A172 (cell line): ENCODE results near the gene NAPSA. TPM values are rescaled to one million over a fixed set of nuclear protein-coding genes. Genes with fewer than 3 reads are reported as not detected.
"Not testable (repeated sequence)": the region's sequence is repeated elsewhere in the genome, so short reads cannot be mapped to it uniquely, and the experiment has no call there.

ENCODE experiments used
- DNase-seq: peaks from one replicate; pipeline ENCODE4 v3.0.0-alpha.2; 2015; ENCODE audit warnings: low spot score
- total RNA-seq: library from RNA; depleted of rRNA; stranded (reverse); fragments of >200 nt; shearing (Covaris generic); gene quantifications from 2 replicates; pipeline ENCODE4 v1.2.3, GENCODE V29; 2014

Gene NAPSA
- total RNA-seq, 1 experiment from 2014 or later, result 0.16 TPM

GRCh38 chr19:50331221-50331993, 34.0 kb downstream of the NAPSA start:
- DNase-seq, result no peak

GRCh38 chr19:50330365-50331078, 34.9 kb downstream of the NAPSA start:
- DNase-seq, result peak; percentile 47

- DNase-seq, result not testable (repeated sequence)
These were observed 35.5 kb downstream of the NAPSA start for GRCh38 chr19:50329926-50330294.

- DNase-seq, result peak; percentile 100
These were observed 36.1 kb downstream of the NAPSA start, which contains the start of gene KCNC3 for GRCh38 chr19:50329146-50329925. TSS of gene KCNC3 (minus strand) at chr19:50329377. CDS start at chr19:50329082, 295 bp downstream.

GRCh38 chr19:50328873-50329145, 36.6 kb downstream of the NAPSA start:
- DNase-seq, result no peak

- no peak for DNase-seq
These were observed 37.1 kb downstream of the NAPSA start for GRCh38 chr19:50328224-50328872.

GRCh38 chr19:50327461-50328223, 37.8 kb downstream of the NAPSA start:
- DNase-seq, result no peak

- DNase-seq, result no peak
These were observed 38.4 kb downstream of the NAPSA start for GRCh38 chr19:50327013-50327412.

- no peak for DNase-seq
These were observed 39.3 kb downstream of the NAPSA start for GRCh38 chr19:50326101-50326664.

GRCh38 chr19:50325310-50326100, 39.9 kb downstream of the NAPSA start:
- peak; percentile 50 for DNase-seq

- no peak for DNase-seq
These were observed 41.1 kb downstream of the NAPSA start for GRCh38 chr19:50324331-50324730.

GRCh38 chr19:50323782-50324133, 41.7 kb downstream of the NAPSA start:
- DNase-seq, result no peak

GRCh38 chr19:50322931-50323781, 42.3 kb downstream of the NAPSA start:
- DNase-seq, result no peak

GRCh38 chr19:50322234-50322633, 43.2 kb downstream of the NAPSA start:
- no peak for DNase-seq

- DNase-seq, result no peak
These were observed 43.6 kb downstream of the NAPSA start for GRCh38 chr19:50321831-50322230.

GRCh38 chr19:50320596-50320995, 44.8 kb downstream of the NAPSA start:
- no peak for DNase-seq

- DNase-seq, result no peak
These were observed 45.4 kb downstream of the NAPSA start for GRCh38 chr19:50320051-50320450.

GRCh38 chr19:50319156-50319555, 46.3 kb downstream of the NAPSA start:
- DNase-seq, result no peak

GRCh38 chr19:50318438-50318837, 47.0 kb downstream of the NAPSA start:
- DNase-seq, result no peak
